MM.1S (cell line): Measurements from ENCODE around the gene GATB.

Source experiments
- EZH2 ChIP-seq: fragments of 300-600 bp; sonication (generic); optimal IDR thresholded peaks from 2 replicates; pipeline ENCODE3; 2017; ENCODE audit warnings: low read depth, mild to moderate bottlenecking, antibody characterized with exemption, low read length, mixed read lengths
- EZH2phosphoT487 ChIP-seq: fragments of 300-600 bp; sonication (generic); IDR thresholded peaks from 2 replicates; pipeline ENCODE4 v1.6.1; 2018; ENCODE audit warnings: antibody characterized with exemption, low read length
- TF ChIP-seq, protein P1 (sequence below): fragments of 300-600 bp; sonication (generic); IDR thresholded peaks from 2 replicates; pipeline ENCODE4 v1.5.1; 2016; ENCODE audit warnings: antibody characterized with exemption, low read length, mixed read lengths

GRCh38 chr4:151804821-151805220, 44.0 kb upstream of the GATB start:
- TF ChIP-seq EZH2phosphoT487: no peak
- no peak for TF ChIP-seq EZH2
- TF ChIP-seq, protein P1, sequence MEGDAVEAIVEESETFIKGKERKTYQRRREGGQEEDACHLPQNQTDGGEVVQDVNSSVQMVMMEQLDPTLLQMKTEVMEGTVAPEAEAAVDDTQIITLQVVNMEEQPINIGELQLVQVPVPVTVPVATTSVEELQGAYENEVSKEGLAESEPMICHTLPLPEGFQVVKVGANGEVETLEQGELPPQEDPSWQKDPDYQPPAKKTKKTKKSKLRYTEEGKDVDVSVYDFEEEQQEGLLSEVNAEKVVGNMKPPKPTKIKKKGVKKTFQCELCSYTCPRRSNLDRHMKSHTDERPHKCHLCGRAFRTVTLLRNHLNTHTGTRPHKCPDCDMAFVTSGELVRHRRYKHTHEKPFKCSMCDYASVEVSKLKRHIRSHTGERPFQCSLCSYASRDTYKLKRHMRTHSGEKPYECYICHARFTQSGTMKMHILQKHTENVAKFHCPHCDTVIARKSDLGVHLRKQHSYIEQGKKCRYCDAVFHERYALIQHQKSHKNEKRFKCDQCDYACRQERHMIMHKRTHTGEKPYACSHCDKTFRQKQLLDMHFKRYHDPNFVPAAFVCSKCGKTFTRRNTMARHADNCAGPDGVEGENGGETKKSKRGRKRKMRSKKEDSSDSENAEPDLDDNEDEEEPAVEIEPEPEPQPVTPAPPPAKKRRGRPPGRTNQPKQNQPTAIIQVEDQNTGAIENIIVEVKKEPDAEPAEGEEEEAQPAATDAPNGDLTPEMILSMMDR: no peak
